GM19452 (cell line): ENCODE results near the gene YOD1.

Source experiments
- ATAC-seq: cut with Tn5 transposase; IDR thresholded peaks from one replicate; pipeline ENCODE4 v1.9.1; 2021; ENCODE audit not compliant: unreplicated experiment

The YOD1 gene

GRCh38 chr1:207028884-207029650, 21.9 kb downstream of the YOD1 start:
- no peak for ATAC-seq

- no peak for ATAC-seq
Observed at GRCh38 chr1:207027921-207028320, 23.1 kb downstream of the YOD1 start.

- ATAC-seq: no peak
Observed at GRCh38 chr1:207027206-207027777, 23.7 kb downstream of the YOD1 start.

GRCh38 chr1:207026104-207026534, 24.9 kb downstream of the YOD1 start:
- ATAC-seq: no peak

GRCh38 chr1:207025146-207025880, 25.7 kb downstream of the YOD1 start:
- ATAC-seq: no peak

- no peak for ATAC-seq
Observed at GRCh38 chr1:207024202-207025145, 26.5 kb downstream of the YOD1 start.

- no peak for ATAC-seq
Observed at GRCh38 chr1:207022996-207023679, 27.9 kb downstream of the YOD1 start.

GRCh38 chr1:207021876-207022596, 29.0 kb downstream of the YOD1 start:
- ATAC-seq: no peak

GRCh38 chr1:207021139-207021861, 29.7 kb downstream of the YOD1 start:
- ATAC-seq: no peak

GRCh38 chr1:207020709-207021107, 30.3 kb downstream of the YOD1 start:
- ATAC-seq: no peak

- no peak for ATAC-seq
Observed at GRCh38 chr1:207020065-207020708, 30.8 kb downstream of the YOD1 start.

- no peak for ATAC-seq
Observed at GRCh38 chr1:207019661-207020060, 31.3 kb downstream of the YOD1 start.

GRCh38 chr1:207019161-207019560, 31.8 kb downstream of the YOD1 start:
- ATAC-seq: no peak

- ATAC-seq: no peak
Observed at GRCh38 chr1:207018707-207019106, 32.3 kb downstream of the YOD1 start.

GRCh38 chr1:207017615-207018559, 33.1 kb downstream of the YOD1 start:
- ATAC-seq: no peak

- no peak for ATAC-seq
Observed at GRCh38 chr1:207015791-207016190, 35.2 kb downstream of the YOD1 start.

- ATAC-seq: no peak
Observed at GRCh38 chr1:207014728-207015127, 36.3 kb downstream of the YOD1 start.
